HL-60 (cell line): Measurements from ENCODE around the gene KBTBD6.

Experiments used
- REST ChIP-seq: IDR thresholded peaks from 2 replicates; pipeline ENCODE4 v1.6.1; 2012; ENCODE audit warnings: low read depth; ENCODE audit not compliant: insufficient replicate concordance
- TF ChIP-seq, protein P1 (sequence below): IDR thresholded peaks from one replicate; pipeline ENCODE4 v1.5.1; 2011; ENCODE audit warnings: low read length, control low read depth, inconsistent platforms; ENCODE audit not compliant: insufficient read depth

DNA sequence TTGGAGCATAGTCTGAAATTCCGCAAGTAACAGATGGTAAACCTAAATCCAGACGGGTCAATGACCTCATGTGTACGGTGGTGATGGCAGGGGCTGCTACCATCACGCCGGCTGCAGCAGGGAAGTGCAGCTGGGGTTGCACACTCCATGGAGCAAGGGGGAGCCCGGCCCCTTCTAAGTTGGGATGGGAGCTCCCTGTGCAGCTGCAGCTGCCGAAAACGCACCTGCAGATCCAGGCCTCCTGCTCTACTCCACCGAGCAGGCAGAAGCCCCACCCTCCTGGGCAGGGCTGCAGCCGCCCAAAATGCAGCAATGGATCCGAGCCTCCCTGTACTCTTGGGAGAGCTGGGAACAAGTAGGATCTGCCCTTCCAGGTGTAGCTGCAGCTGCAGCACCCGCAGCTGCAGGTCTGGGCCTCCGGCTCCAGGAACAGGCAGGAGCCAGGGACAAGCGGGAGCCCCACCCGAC, 25.5 kb downstream of the KBTBD6 start:
- TF ChIP-seq, protein P1, sequence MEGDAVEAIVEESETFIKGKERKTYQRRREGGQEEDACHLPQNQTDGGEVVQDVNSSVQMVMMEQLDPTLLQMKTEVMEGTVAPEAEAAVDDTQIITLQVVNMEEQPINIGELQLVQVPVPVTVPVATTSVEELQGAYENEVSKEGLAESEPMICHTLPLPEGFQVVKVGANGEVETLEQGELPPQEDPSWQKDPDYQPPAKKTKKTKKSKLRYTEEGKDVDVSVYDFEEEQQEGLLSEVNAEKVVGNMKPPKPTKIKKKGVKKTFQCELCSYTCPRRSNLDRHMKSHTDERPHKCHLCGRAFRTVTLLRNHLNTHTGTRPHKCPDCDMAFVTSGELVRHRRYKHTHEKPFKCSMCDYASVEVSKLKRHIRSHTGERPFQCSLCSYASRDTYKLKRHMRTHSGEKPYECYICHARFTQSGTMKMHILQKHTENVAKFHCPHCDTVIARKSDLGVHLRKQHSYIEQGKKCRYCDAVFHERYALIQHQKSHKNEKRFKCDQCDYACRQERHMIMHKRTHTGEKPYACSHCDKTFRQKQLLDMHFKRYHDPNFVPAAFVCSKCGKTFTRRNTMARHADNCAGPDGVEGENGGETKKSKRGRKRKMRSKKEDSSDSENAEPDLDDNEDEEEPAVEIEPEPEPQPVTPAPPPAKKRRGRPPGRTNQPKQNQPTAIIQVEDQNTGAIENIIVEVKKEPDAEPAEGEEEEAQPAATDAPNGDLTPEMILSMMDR = no peak
- no peak for TF ChIP-seq REST
